Endodermal cell (in vitro differentiated cells): ENCODE measurements around the gene AMELY. TPM values are rescaled to one million over a fixed set of nuclear protein-coding genes. Genes with fewer than 3 reads are reported as not detected.
"Not testable (repeated sequence)": the region's sequence is repeated elsewhere in the genome, so short reads cannot be mapped to it uniquely, and the experiment has no call there.

ENCODE experiments used
- DNase-seq: peaks from one replicate; pipeline ENCODE4 v3.0.0-alpha.2; 2017
- H3K27ac ChIP-seq: 2 replicates; pipeline ENCODE4 v1.5.1; 2013; ENCODE audit warnings: mild to moderate bottlenecking, low read depth, low read length, moderate library complexity
- H3K27me3 ChIP-seq: 2 replicates; pipeline ENCODE4 v1.6.1; 2013; ENCODE audit warnings: mild to moderate bottlenecking, low read length, moderate library complexity; ENCODE audit not compliant: insufficient read depth, control insufficient read depth, poor library complexity, severe bottlenecking
- H3K36me3 ChIP-seq: 2 replicates; pipeline ENCODE4 v1.7.0; 2013; ENCODE audit warnings: mild to moderate bottlenecking, low read length, moderate library complexity; ENCODE audit not compliant: control insufficient read depth, insufficient read depth
- H3K4me1 ChIP-seq: one replicate; pipeline ENCODE4 v1.7.0; 2013; ENCODE audit warnings: low read length; ENCODE audit not compliant: control insufficient read depth, insufficient read depth
- H3K4me3 ChIP-seq: 2 replicates; pipeline ENCODE4 v1.5.1; 2013; ENCODE audit warnings: mild to moderate bottlenecking, low read length, moderate library complexity
- H3K9ac ChIP-seq: 2 replicates; pipeline ENCODE4 v1.6.1; 2013; ENCODE audit warnings: mild to moderate bottlenecking, low read length, moderate library complexity; ENCODE audit not compliant: poor library complexity, severe bottlenecking; ENCODE audit errors: extremely low read depth
- H3K9me3 ChIP-seq: 2 replicates; pipeline ENCODE4 v1.6.1; 2013; ENCODE audit warnings: mild to moderate bottlenecking, low read length, moderate library complexity; ENCODE audit not compliant: control insufficient read depth
- H3K27ac Mint-ChIP-seq: 2 replicates; pipeline ENCODE4 v1.8.0; 2020; ENCODE audit warnings: mixed read lengths
- H3K27me3 Mint-ChIP-seq: 2 replicates; pipeline ENCODE4 v1.8.0; 2021; ENCODE audit warnings: mild to moderate bottlenecking, mixed read lengths; ENCODE audit not compliant: insufficient read depth
- H3K36me3 Mint-ChIP-seq: 2 replicates; pipeline ENCODE4 v1.8.0; 2020; ENCODE audit warnings: low read depth, mixed read lengths
- H3K4me1 Mint-ChIP-seq: 2 replicates; pipeline ENCODE4 v1.8.0; 2020; ENCODE audit warnings: mixed read lengths
- H3K4me3 Mint-ChIP-seq: 2 replicates; pipeline ENCODE4 v1.8.0; 2020; ENCODE audit warnings: mild to moderate bottlenecking, moderate library complexity, mixed read lengths
- H3K9me3 Mint-ChIP-seq: 2 replicates; pipeline ENCODE4 v1.8.0; 2020; ENCODE audit warnings: mild to moderate bottlenecking, mixed read lengths
- CTCF ChIP-seq: fragments of 200-600 bp; sonication (generic); conservative IDR thresholded peaks from 2 replicates; pipeline ENCODE4 v1.5.0; 2021; ENCODE audit warnings: antibody characterized with exemption, mild to moderate bottlenecking
- WGBS, 2 experiments: methylation state at CpG; one replicate each; pipeline versions ENCODE4 v1.1.5 to v1.1.7; 2013; ENCODE audit warnings: missing lambda C conversion rate in 2 of 2, mixed read lengths in 1 of 2; ENCODE audit not compliant: insufficient coverage in 1 of 2, insufficient read length in 1 of 2; 5-methylcytosine and 5-hydroxymethylcytosine counted together
- total RNA-seq, 2 donors: library from RNA; stranded (reverse); fragmentation: NEBNext Ultra II Directional in 1 of 2; extraction: Animal tissue kit (Norgen Biotek cat#: 25700) in 1 of 2; gene quantifications; 2 replicates in 1 of 2; 3 replicates in 1 of 2; pipeline ENCODE4 v1.2.1, GENCODE V29; 2021

Gene AMELY
- total RNA-seq, 2 donors from 2014 or later = not detected

DNA sequence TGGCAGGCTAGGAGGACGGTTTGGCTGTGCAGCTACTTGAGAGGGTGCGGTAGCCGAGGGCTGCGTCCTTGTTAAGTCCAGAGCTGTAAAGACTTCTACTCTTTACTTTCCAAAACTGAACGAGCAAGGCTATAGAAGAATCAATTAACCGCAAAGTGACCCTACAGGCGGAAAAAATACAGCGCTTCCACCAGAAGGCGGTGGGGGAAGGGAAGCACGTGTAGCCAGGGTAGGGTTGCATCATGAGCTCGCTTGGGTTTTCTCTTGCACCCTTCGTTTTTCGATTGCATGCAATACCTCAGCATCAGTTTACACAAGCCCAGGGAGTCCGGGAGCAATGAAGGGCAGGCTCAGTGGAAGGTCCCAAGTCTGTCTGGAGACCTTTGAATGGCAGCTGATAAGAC, 2.4 kb downstream of the AMELY start:
- Mint-ChIP-seq H3K4me1 (no peaks in the 10 kb centered on the region), H3K27me3 (no peaks in the 10 kb centered on the region), H3K36me3 (no peaks in the 10 kb centered on the region), H3K27ac (no peak overlapping the region), H3K9me3 (no peaks in the 10 kb centered on the region), H3K4me3 (no peak overlapping the region)
- H3K27ac ChIP-seq = peak overlapping the region; percentile 8
- no peak for TF ChIP-seq CTCF
- peak overlapping the region; percentile 59 for H3K9ac ChIP-seq
- 0 to 1% methylated on average over 1 to 13 of the region's 14 CpGs for WGBS, 2 experiments
- H3K27me3 ChIP-seq = no peaks in the 10 kb centered on the region
- DNase-seq = no peak
- no peaks in the 10 kb centered on the region for H3K4me1 ChIP-seq
- no peaks in the 10 kb centered on the region for H3K9me3 ChIP-seq
- peaks cover 16% of the 10 kb centered on the region for H3K36me3 ChIP-seq
- H3K4me3 ChIP-seq = peak overlapping the region; percentile 92

DNA sequence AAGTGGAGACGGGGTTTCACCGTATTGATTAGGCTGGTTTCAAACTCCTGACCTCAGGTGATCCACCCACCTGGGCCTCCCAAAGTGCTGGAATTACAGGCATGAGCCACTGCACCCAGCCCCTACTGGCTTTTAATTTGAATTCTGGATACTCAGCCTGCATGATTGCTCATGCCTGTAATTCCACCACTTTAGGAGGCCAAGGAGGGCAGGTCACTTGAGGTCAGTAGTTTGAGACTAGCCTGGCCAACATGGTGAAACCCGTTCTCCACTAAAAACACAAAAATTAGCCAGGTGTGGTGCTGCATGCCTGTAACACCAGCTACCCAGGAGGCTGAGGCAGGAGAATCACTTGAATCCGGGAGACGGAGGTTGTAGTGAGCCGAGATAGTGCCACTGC, 3.5 kb downstream of the AMELY start:
- not testable (repeated sequence) for H3K4me3 Mint-ChIP-seq, H3K4me1 ChIP-seq, H3K27me3 ChIP-seq, H3K9me3 ChIP-seq, H3K4me1 Mint-ChIP-seq, H3K9ac ChIP-seq, H3K27ac ChIP-seq, H3K36me3 Mint-ChIP-seq, H3K27ac Mint-ChIP-seq, H3K9me3 Mint-ChIP-seq, H3K36me3 ChIP-seq, DNase-seq, H3K27me3 Mint-ChIP-seq, H3K4me3 ChIP-seq
- WGBS, 2 experiments = 81 to 90% methylated on average over 2 to 5 of the region's 6 CpGs

DNA sequence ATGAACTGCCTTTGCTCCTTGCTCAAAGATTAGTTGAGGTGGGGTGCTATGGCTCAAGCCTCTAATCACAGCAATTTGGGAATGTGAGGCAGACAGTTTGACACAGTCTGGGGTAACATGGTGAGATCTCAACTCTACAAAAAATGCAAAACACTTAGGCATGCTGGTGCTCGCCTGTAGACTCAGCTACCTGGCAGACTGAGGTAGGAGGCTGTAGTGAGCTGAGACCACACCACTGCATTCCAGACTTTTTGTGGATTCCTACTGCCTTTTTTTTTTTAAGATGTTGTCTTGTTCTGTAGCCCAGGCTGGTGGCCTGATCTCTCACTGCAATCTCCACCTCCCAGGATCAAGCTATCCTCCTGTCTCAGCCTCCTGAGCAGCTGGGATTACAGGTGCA, 4.0 kb downstream of the AMELY start:
- H3K27me3 ChIP-seq = no peaks in the 10 kb centered on the region
- TF ChIP-seq CTCF = no peak
- H3K27me3 Mint-ChIP-seq = no peaks in the 10 kb centered on the region
- H3K4me1 Mint-ChIP-seq = no peaks in the 10 kb centered on the region
- H3K4me1 ChIP-seq = no peaks in the 10 kb centered on the region
- no peaks in the 10 kb centered on the region for H3K36me3 Mint-ChIP-seq
- no peak overlapping the region for H3K4me3 ChIP-seq
- no peaks in the 10 kb centered on the region for H3K9me3 Mint-ChIP-seq
- H3K9me3 ChIP-seq = no peaks in the 10 kb centered on the region
- no peak overlapping the region for H3K4me3 Mint-ChIP-seq
- peaks cover 1% of the 10 kb centered on the region for H3K36me3 ChIP-seq
- DNase-seq = no peak
- no peak overlapping the region for H3K9ac ChIP-seq
- no peak overlapping the region for H3K27ac ChIP-seq
- H3K27ac Mint-ChIP-seq = no peak overlapping the region
- WGBS, 2 experiments = no CpG with 5 or more reads among the region's 1 CpG

- H3K9me3 ChIP-seq, H3K27ac Mint-ChIP-seq, DNase-seq, H3K36me3 ChIP-seq, H3K9me3 Mint-ChIP-seq, H3K27me3 Mint-ChIP-seq, H3K27ac ChIP-seq, H3K4me3 ChIP-seq, H3K4me1 Mint-ChIP-seq, H3K9ac ChIP-seq, H3K36me3 Mint-ChIP-seq, H3K4me3 Mint-ChIP-seq, H3K4me1 ChIP-seq, H3K27me3 ChIP-seq: not testable (repeated sequence)
These were observed 9.4 kb downstream of the AMELY start for GRCh38 chrY:6902116-6902515.
